Astrocyte (in vitro differentiated cells and primary cell): ENCODE measurements around the gene RAB11FIP4. TPM values are rescaled to one million over a fixed set of nuclear protein-coding genes. Genes with fewer than 3 reads are reported as not detected.
A peak's percentile ranks its signal among the peaks of the same experiment; 100 is the strongest.

Source experiments
- DNase-seq: peaks from one replicate; pipeline ENCODE4 v3.0.0-alpha.2; 2010; ENCODE audit warnings: low read depth
- FAIRE-seq: peaks from 2 replicates; lab custom pipeline; 2011; peaks lifted over from hg19 to GRCh38; lab: Jason Lieb, UNC
- H2AFZ ChIP-seq: 2 replicates; pipeline ENCODE4 v1.6.0; 2012; ENCODE audit warnings: low read depth, low read length, inconsistent platforms
- H3K27ac ChIP-seq: 2 replicates; pipeline ENCODE4 v1.5.1; 2011; ENCODE audit warnings: low read depth, low read length, inconsistent platforms
- H3K27me3 ChIP-seq: 2 replicates; pipeline ENCODE4 v1.6.0; 2011; ENCODE audit warnings: low read length, inconsistent platforms; ENCODE audit not compliant: insufficient read depth
- H3K36me3 ChIP-seq: 2 replicates; pipeline ENCODE4 v1.5.1; 2011; ENCODE audit warnings: low read length, inconsistent platforms; ENCODE audit not compliant: insufficient read depth
- H3K4me1 ChIP-seq: 2 replicates; pipeline ENCODE4 v1.5.1; 2011; ENCODE audit warnings: low read length, inconsistent platforms; ENCODE audit not compliant: insufficient read depth
- H3K4me2 ChIP-seq: 2 replicates; pipeline ENCODE4 v1.6.0; 2012; ENCODE audit warnings: low read length, inconsistent platforms
- H3K4me3 ChIP-seq: 2 replicates; pipeline ENCODE4 v1.5.1; 2011; ENCODE audit warnings: low read depth, mild to moderate bottlenecking, low read length, inconsistent platforms; ENCODE audit not compliant: insufficient read depth
- H3K79me2 ChIP-seq: 2 replicates; pipeline ENCODE4 v1.6.0; 2012; ENCODE audit warnings: mild to moderate bottlenecking, low read length, inconsistent platforms; ENCODE audit not compliant: insufficient read depth
- H3K9ac ChIP-seq: 2 replicates; pipeline ENCODE4 v1.6.0; 2012; ENCODE audit warnings: mild to moderate bottlenecking, low read length, inconsistent platforms
- H3K9me3 ChIP-seq: 2 replicates; pipeline ENCODE4 v1.5.1; 2012; ENCODE audit warnings: low read depth, mild to moderate bottlenecking, low read length, inconsistent platforms; ENCODE audit not compliant: insufficient read depth
- H4K20me1 ChIP-seq: 2 replicates; pipeline ENCODE4 v1.6.0; 2012; ENCODE audit warnings: low read length, inconsistent platforms; ENCODE audit not compliant: insufficient read depth
- H3K27ac Mint-ChIP-seq: one replicate; pipeline ENCODE4 v1.8.0; 2021; ENCODE audit warnings: mild to moderate bottlenecking, mixed read lengths; ENCODE audit not compliant: unreplicated experiment
- H3K27me3 Mint-ChIP-seq: one replicate; pipeline ENCODE4 v1.8.0; 2021; ENCODE audit warnings: low read depth, mixed read lengths; ENCODE audit not compliant: unreplicated experiment
- H3K36me3 Mint-ChIP-seq: one replicate; pipeline ENCODE4 v1.8.0; 2021; ENCODE audit warnings: low read depth, mixed read lengths; ENCODE audit not compliant: unreplicated experiment
- H3K4me1 Mint-ChIP-seq: one replicate; pipeline ENCODE4 v1.8.0; 2021; ENCODE audit warnings: low read depth, mixed read lengths; ENCODE audit not compliant: unreplicated experiment
- H3K4me3 Mint-ChIP-seq: one replicate; pipeline ENCODE4 v1.8.0; 2021; ENCODE audit warnings: mild to moderate bottlenecking, moderate library complexity, mixed read lengths; ENCODE audit not compliant: unreplicated experiment
- H3K9me3 Mint-ChIP-seq: one replicate; pipeline ENCODE4 v1.8.0; 2021; ENCODE audit warnings: mild to moderate bottlenecking, mixed read lengths; ENCODE audit not compliant: unreplicated experiment
- EZH2 ChIP-seq: IDR thresholded peaks from 2 replicates; pipeline ENCODE4 v1.6.1; 2012; ENCODE audit warnings: mild to moderate bottlenecking, low read length, inconsistent platforms; ENCODE audit not compliant: insufficient read depth
- total RNA-seq: library from RNA; stranded (reverse); gene quantifications from 2 replicates; pipeline ENCODE4 v1.2.1, GENCODE V29; 2021
- TF ChIP-seq, protein P1 (sequence below): IDR thresholded peaks from 2 replicates; pipeline ENCODE4 v1.5.1; 2011; ENCODE audit warnings: low read depth, mild to moderate bottlenecking, inconsistent platforms, low read length, moderate library complexity; ENCODE audit not compliant: insufficient read depth

Gene RAB11FIP4
- total RNA-seq, 1 donor from 2014 or later = 4.4 TPM

DNA sequence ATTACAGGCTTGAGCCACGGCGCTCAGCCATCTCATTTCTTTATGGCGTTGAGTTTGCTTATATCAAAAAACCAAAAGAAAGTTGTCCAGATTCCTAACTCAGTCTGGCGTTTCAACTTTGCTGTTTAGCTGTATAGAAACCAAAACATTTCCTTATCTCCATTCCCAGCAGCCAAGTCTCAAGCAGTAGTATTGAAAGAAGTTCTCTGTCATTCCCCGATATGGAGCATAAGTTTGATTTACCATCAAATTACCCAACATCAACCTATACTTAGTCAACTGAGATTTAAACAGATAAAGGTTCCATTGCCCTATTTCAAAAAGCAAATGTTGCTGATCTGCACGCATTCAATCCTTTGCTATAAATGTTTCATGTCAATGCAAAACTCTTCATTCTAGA, 27.5 kb upstream of the RAB11FIP4 start:
- Mint-ChIP-seq H3K4me3 (no peak overlapping the region), H3K27ac (no peak overlapping the region)

DNA sequence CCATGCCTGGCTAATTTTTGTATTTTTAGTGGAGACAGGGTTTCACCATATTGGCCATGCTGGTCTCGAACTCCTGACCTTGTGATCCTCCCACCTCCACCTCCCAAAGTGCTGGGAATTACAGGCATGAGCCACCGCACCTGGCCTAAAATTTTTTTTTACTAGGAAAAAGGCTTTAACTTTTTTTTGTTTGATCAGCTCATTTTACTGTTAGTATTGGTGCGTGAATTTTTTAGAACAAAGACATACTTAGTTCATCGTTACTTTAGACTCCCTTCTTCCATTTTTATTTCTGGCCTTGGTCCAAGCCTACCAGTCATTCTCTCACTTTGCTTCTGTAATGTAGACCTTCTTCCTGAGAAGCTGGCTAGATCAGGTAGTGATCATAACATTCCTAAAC, 25.4 kb upstream of the RAB11FIP4 start:
- Histone ChIP-seq H3K4me1 (no peaks in the 10 kb centered on the region), H3K4me2 (no peak overlapping the region), H3K79me2 (no peaks in the 10 kb centered on the region), H3K27me3 (no peaks in the 10 kb centered on the region), H3K36me3 (peaks cover 9% of the 10 kb centered on the region), H3K27ac (no peak overlapping the region), H3K9me3 (no peaks in the 10 kb centered on the region), H2AFZ (no peak overlapping the region), H4K20me1 (no peaks in the 10 kb centered on the region), H3K9ac (no peak overlapping the region), H3K4me3 (no peak overlapping the region)
- FAIRE-seq (no peak), DNase-seq (no peak)
- H3K9me3 Mint-ChIP-seq = no peaks in the 10 kb centered on the region
- no peaks in the 10 kb centered on the region for H3K27me3 Mint-ChIP-seq
- TF ChIP-seq EZH2 = no peak
- TF ChIP-seq, protein P1, sequence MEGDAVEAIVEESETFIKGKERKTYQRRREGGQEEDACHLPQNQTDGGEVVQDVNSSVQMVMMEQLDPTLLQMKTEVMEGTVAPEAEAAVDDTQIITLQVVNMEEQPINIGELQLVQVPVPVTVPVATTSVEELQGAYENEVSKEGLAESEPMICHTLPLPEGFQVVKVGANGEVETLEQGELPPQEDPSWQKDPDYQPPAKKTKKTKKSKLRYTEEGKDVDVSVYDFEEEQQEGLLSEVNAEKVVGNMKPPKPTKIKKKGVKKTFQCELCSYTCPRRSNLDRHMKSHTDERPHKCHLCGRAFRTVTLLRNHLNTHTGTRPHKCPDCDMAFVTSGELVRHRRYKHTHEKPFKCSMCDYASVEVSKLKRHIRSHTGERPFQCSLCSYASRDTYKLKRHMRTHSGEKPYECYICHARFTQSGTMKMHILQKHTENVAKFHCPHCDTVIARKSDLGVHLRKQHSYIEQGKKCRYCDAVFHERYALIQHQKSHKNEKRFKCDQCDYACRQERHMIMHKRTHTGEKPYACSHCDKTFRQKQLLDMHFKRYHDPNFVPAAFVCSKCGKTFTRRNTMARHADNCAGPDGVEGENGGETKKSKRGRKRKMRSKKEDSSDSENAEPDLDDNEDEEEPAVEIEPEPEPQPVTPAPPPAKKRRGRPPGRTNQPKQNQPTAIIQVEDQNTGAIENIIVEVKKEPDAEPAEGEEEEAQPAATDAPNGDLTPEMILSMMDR = no peak
- no peak overlapping the region for H3K4me3 Mint-ChIP-seq
- peaks cover 8% of the 10 kb centered on the region for H3K4me1 Mint-ChIP-seq
- peaks cover 4% of the 10 kb centered on the region for H3K36me3 Mint-ChIP-seq
- no peak overlapping the region for H3K27ac Mint-ChIP-seq

More for the DNA sequence above, 27.5 kb upstream of the RAB11FIP4 start:
- no peaks in the 10 kb centered on the region for H3K27me3 ChIP-seq
- H3K27ac ChIP-seq = no peak overlapping the region
- H2AFZ ChIP-seq = no peak overlapping the region
- FAIRE-seq (no peak), DNase-seq (no peak)
- no peak overlapping the region for H3K9ac ChIP-seq
- Mint-ChIP-seq H3K9me3 (no peaks in the 10 kb centered on the region), H3K4me1 (peaks cover 1% of the 10 kb centered on the region), H3K27me3 (no peaks in the 10 kb centered on the region), H3K36me3 (peaks cover 10% of the 10 kb centered on the region)
- H4K20me1 ChIP-seq = no peaks in the 10 kb centered on the region
- H3K4me3 ChIP-seq = no peak overlapping the region
- H3K4me2 ChIP-seq = no peak overlapping the region
- TF ChIP-seq, protein P1 = no peak
- TF ChIP-seq EZH2 = no peak
- no peaks in the 10 kb centered on the region for H3K4me1 ChIP-seq
- H3K36me3 ChIP-seq = peaks cover 21% of the 10 kb centered on the region
- no peaks in the 10 kb centered on the region for H3K9me3 ChIP-seq
- no peaks in the 10 kb centered on the region for H3K79me2 ChIP-seq

DNA sequence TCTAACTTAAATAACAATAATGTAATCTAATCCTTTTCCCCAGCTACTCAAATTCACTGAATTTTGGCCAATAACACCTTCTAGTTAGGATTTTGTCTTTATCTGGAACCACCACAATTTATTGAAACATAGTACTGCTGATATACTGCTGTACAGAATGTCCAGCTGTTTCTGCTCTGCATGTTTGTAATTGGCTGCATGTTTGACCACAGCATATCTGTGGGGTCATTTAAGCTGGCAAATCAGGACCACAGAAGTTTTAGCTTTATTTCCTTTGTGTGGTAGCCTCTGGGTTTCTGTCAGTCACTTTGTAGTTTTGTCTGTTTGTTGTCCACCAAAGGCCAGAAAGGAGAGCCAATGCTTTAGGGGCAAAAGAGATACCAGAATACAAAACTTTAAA, 22.2 kb upstream of the RAB11FIP4 start:
- H3K4me1 Mint-ChIP-seq = peaks cover 9% of the 10 kb centered on the region

More for the DNA sequence above, 22.2 kb upstream of the RAB11FIP4 start:
- Histone ChIP-seq H3K4me2 (no peak overlapping the region), H2AFZ (no peak overlapping the region), H3K27me3 (no peaks in the 10 kb centered on the region), H3K4me1 (peaks cover 5% of the 10 kb centered on the region), H3K4me3 (no peak overlapping the region), H3K36me3 (peaks cover 16% of the 10 kb centered on the region), H3K9me3 (no peaks in the 10 kb centered on the region), H3K9ac (no peak overlapping the region), H4K20me1 (peaks cover 4% of the 10 kb centered on the region), H3K79me2 (no peaks in the 10 kb centered on the region), H3K27ac (no peak overlapping the region)
- H3K4me3 Mint-ChIP-seq = no peak overlapping the region
- TF ChIP-seq EZH2 = no peak
- TF ChIP-seq, protein P1 = no peak
- H3K27me3 Mint-ChIP-seq = no peaks in the 10 kb centered on the region
- peak; percentile 36 for DNase-seq
- no peak for FAIRE-seq
- no peaks in the 10 kb centered on the region for H3K9me3 Mint-ChIP-seq
- H3K27ac Mint-ChIP-seq = no peak overlapping the region
- no peaks in the 10 kb centered on the region for H3K36me3 Mint-ChIP-seq
